Hepatocyte (in vitro differentiated cells): ENCODE results near the gene NOX4.
"Not testable (repeated sequence)": the region's sequence is repeated elsewhere in the genome, so short reads cannot be mapped to it uniquely, and the experiment has no call there.

ENCODE experiments used
- EZH2 ChIP-seq: fragments of 200-600 bp; sonication (generic); IDR thresholded peaks from 2 replicates; pipeline ENCODE4 v1.6.1; 2016; ENCODE audit warnings: antibody characterized with exemption, mild to moderate bottlenecking, borderline replicate concordance
- TF ChIP-seq, protein P1 (sequence below): fragments of 200-600 bp; sonication (generic); IDR thresholded peaks from 2 replicates; pipeline ENCODE4 v1.5.1; 2016; ENCODE audit warnings: antibody characterized with exemption, mild to moderate bottlenecking; ENCODE audit not compliant: poor library complexity

DNA sequence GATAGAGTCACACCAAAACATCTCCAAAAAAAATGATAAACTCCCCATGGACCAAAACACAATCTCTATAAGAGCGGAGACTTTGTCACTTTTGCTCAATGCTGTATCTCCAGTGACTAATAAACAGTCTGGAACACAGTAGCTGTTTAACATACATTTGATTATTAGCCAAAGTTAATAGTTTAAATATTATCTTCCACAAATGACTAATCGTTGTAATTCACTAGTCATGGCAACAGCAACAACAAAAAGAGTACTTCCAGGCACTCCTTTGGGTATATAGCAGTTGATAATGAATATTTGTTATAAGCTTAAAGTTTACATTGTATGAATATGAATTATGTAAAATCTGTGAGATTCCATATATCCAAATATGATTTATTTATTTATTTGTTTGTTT, 121.8 kb downstream of the NOX4 start:
- not testable (repeated sequence) for TF ChIP-seq EZH2
- TF ChIP-seq, protein P1, sequence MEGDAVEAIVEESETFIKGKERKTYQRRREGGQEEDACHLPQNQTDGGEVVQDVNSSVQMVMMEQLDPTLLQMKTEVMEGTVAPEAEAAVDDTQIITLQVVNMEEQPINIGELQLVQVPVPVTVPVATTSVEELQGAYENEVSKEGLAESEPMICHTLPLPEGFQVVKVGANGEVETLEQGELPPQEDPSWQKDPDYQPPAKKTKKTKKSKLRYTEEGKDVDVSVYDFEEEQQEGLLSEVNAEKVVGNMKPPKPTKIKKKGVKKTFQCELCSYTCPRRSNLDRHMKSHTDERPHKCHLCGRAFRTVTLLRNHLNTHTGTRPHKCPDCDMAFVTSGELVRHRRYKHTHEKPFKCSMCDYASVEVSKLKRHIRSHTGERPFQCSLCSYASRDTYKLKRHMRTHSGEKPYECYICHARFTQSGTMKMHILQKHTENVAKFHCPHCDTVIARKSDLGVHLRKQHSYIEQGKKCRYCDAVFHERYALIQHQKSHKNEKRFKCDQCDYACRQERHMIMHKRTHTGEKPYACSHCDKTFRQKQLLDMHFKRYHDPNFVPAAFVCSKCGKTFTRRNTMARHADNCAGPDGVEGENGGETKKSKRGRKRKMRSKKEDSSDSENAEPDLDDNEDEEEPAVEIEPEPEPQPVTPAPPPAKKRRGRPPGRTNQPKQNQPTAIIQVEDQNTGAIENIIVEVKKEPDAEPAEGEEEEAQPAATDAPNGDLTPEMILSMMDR, result not testable (repeated sequence)
